ENCODE results near the gene TOMM20L. TPM values are rescaled to one million over a fixed set of nuclear protein-coding genes. Genes with fewer than 3 reads are reported as not detected.
A peak's percentile ranks its signal among the peaks of the same experiment; 100 is the strongest.

The TOMM20L gene
- total RNA-seq, 1 donor, result not detected

GRCh38 chr14:58426670-58427280 is 31.0 kb downstream of the TOMM20L start:
- peak; percentile 73 for DNase-seq (ENCODE audit: low read depth)
- TF ChIP-seq CTCF (IDR thresholded peaks at IDR 0.05; ENCODE audit: insufficient read depth, low read depth, low read length), result no peak
- H3K4me3 ChIP-seq (ENCODE audit: low read depth, low read length), result peak overlapping the region; percentile 80

- no peak for TF ChIP-seq CTCF (IDR thresholded peaks at IDR 0.05; ENCODE audit: insufficient read depth, low read depth, low read length)
- peak within 1 kb of the TSS; percentile 80 for H3K4me3 ChIP-seq (ENCODE audit: low read depth, low read length)
- peak; percentile 99 for DNase-seq (ENCODE audit: low read depth)
Measured at GRCh38 chr14:58427281-58428117, 31.8 kb downstream of the TOMM20L start, which contains the start of the genes KIAA0586 and TIMM9. Gene KIAA0586, plus strand, starts transcription at chr14:58427719. Its CDS starts 546 bp downstream, at chr14:58428265. Gene TIMM9, minus strand, starts transcription at chr14:58427531. Its CDS starts 15,586 bp downstream, at chr14:58411945.

GRCh38 chr14:58428118-58428683 is 32.5 kb downstream of the TOMM20L start:
- TF ChIP-seq CTCF (IDR thresholded peaks at IDR 0.05; ENCODE audit: insufficient read depth, low read depth, low read length), result no peak
- peak overlapping the region; percentile 80 for H3K4me3 ChIP-seq (ENCODE audit: low read depth, low read length)
- peak; percentile 67 for DNase-seq (ENCODE audit: low read depth)

- H3K4me3 ChIP-seq (ENCODE audit: low read depth, low read length), result no peak overlapping the region
- peak; percentile 17 for DNase-seq (ENCODE audit: low read depth)
- no peak for TF ChIP-seq CTCF (IDR thresholded peaks at IDR 0.05; ENCODE audit: insufficient read depth, low read depth, low read length)
Measured at GRCh38 chr14:58430156-58430555, 34.4 kb downstream of the TOMM20L start.

- no peak for DNase-seq (ENCODE audit: low read depth)
- no peak for TF ChIP-seq CTCF (IDR thresholded peaks at IDR 0.05; ENCODE audit: insufficient read depth, low read depth, low read length)
- H3K4me3 ChIP-seq (ENCODE audit: low read depth, low read length), result no peak overlapping the region
Measured at GRCh38 chr14:58439476-58439875, 43.7 kb downstream of the TOMM20L start.

GRCh38 chr14:58444627-58445026 is 48.9 kb downstream of the TOMM20L start:
- DNase-seq (ENCODE audit: low read depth), result peak; percentile 54
- H3K4me3 ChIP-seq (ENCODE audit: low read depth, low read length), result no peak overlapping the region
- TF ChIP-seq CTCF (IDR thresholded peaks at IDR 0.05; ENCODE audit: insufficient read depth, low read depth, low read length), result no peak
